Measurements from ENCODE around the gene ATP11C.

DNA sequence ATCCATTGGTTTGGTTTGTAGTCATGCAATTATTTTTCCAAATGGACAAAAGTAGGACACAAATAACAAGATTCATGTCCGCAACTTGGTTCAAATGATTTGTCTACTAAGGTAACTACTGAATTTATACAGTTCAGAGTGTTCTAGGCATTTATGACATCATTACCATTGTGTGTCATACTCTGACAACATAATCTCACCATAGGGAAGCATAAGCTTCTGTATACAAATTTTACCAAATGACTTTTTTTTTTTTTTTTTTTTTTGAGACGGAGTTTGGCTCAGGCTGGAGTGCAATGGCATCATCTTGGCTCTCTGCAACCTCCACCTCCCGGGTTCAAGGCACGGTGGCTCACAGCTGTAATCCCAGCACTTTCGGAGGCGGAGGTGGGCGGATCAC is 32.6 kb upstream of the ATP11C start, which contains the start of gene CXorf66:
- TF ChIP-seq, protein P1, sequence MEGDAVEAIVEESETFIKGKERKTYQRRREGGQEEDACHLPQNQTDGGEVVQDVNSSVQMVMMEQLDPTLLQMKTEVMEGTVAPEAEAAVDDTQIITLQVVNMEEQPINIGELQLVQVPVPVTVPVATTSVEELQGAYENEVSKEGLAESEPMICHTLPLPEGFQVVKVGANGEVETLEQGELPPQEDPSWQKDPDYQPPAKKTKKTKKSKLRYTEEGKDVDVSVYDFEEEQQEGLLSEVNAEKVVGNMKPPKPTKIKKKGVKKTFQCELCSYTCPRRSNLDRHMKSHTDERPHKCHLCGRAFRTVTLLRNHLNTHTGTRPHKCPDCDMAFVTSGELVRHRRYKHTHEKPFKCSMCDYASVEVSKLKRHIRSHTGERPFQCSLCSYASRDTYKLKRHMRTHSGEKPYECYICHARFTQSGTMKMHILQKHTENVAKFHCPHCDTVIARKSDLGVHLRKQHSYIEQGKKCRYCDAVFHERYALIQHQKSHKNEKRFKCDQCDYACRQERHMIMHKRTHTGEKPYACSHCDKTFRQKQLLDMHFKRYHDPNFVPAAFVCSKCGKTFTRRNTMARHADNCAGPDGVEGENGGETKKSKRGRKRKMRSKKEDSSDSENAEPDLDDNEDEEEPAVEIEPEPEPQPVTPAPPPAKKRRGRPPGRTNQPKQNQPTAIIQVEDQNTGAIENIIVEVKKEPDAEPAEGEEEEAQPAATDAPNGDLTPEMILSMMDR (IDR thresholded peaks at IDR 0.05): no peak
- TF ChIP-seq POLR2A (IDR thresholded peaks at IDR 0.05): no peak
